ENCODE data around the gene SLC12A4.
A peak's percentile ranks its signal among the peaks of the same experiment; 100 is the strongest.

SLC12A4 gene

GRCh38 chr16:67950335-67950843 lies 18.0 kb downstream of the SLC12A4 start:
- H3K9me3 ChIP-seq (ENCODE audit: control insufficient read depth in 1 of 2, low read length in 2 of 2), result no peaks in the 10 kb centered on the region
- no peaks in the 10 kb centered on the region for H3K4me1 ChIP-seq (ENCODE audit: control insufficient read depth in 1 of 2, insufficient read depth in 2 of 2, low read length in 2 of 2)
- H3K27ac ChIP-seq (ENCODE audit: low read depth, low read length), result no peak overlapping the region
- no peak overlapping the region for H3K4me3 ChIP-seq (ENCODE audit: low read depth in 1 of 2, low read length in 2 of 2)
- H3K27me3 ChIP-seq (ENCODE audit: control insufficient read depth in 1 of 2, insufficient read depth in 2 of 2, low read length in 2 of 2), result no peaks in the 10 kb centered on the region
- no peak overlapping the region for H3K9ac ChIP-seq (ENCODE audit: low read depth in 1 of 2, low read length in 2 of 2)
- peaks cover 3 to 59% of the 10 kb centered on the region in 2 donors for H3K36me3 ChIP-seq (ENCODE audit: control insufficient read depth in 1 of 2, insufficient read depth in 2 of 2, low read length in 2 of 2)

- H3K4me3 ChIP-seq (ENCODE audit: low read depth in 1 of 2, low read length in 2 of 2), result no peak overlapping the region
- peaks cover 3 to 66% of the 10 kb centered on the region in 2 donors for H3K36me3 ChIP-seq (ENCODE audit: control insufficient read depth in 1 of 2, insufficient read depth in 2 of 2, low read length in 2 of 2)
- peaks cover 0 to under 1% of the 10 kb centered on the region in 2 donors for H3K4me1 ChIP-seq (ENCODE audit: control insufficient read depth in 1 of 2, insufficient read depth in 2 of 2, low read length in 2 of 2)
- H3K27ac ChIP-seq (ENCODE audit: low read depth, low read length), result no peak overlapping the region
- no peak overlapping the region for H3K9ac ChIP-seq (ENCODE audit: low read depth in 1 of 2, low read length in 2 of 2)
- H3K9me3 ChIP-seq (ENCODE audit: control insufficient read depth in 1 of 2, low read length in 2 of 2), result no peaks in the 10 kb centered on the region
- H3K27me3 ChIP-seq (ENCODE audit: control insufficient read depth in 1 of 2, insufficient read depth in 2 of 2, low read length in 2 of 2), result no peaks in the 10 kb centered on the region
Observed at GRCh38 chr16:67949645-67950044, 18.8 kb downstream of the SLC12A4 start.

GRCh38 chr16:67948015-67948414 lies 20.4 kb downstream of the SLC12A4 start:
- no peaks in the 10 kb centered on the region for H3K27me3 ChIP-seq (ENCODE audit: control insufficient read depth in 1 of 2, insufficient read depth in 2 of 2, low read length in 2 of 2)
- no peak overlapping the region for H3K27ac ChIP-seq (ENCODE audit: low read depth, low read length)
- H3K4me1 ChIP-seq (ENCODE audit: control insufficient read depth in 1 of 2, insufficient read depth in 2 of 2, low read length in 2 of 2), result peaks cover 0 to 10% of the 10 kb centered on the region in 2 donors
- no peak overlapping the region for H3K4me3 ChIP-seq (ENCODE audit: low read depth in 1 of 2, low read length in 2 of 2)
- no peaks in the 10 kb centered on the region for H3K9me3 ChIP-seq (ENCODE audit: control insufficient read depth in 1 of 2, low read length in 2 of 2)
- no peak overlapping the region for H3K9ac ChIP-seq (ENCODE audit: low read depth in 1 of 2, low read length in 2 of 2)
- H3K36me3 ChIP-seq (ENCODE audit: control insufficient read depth in 1 of 2, insufficient read depth in 2 of 2, low read length in 2 of 2), result peaks cover 3 to 58% of the 10 kb centered on the region in 2 donors

- Histone ChIP-seq H3K4me1 (ENCODE audit: control insufficient read depth in 1 of 2, insufficient read depth in 2 of 2, low read length in 2 of 2) (peaks cover 0 to 10% of the 10 kb centered on the region in 2 donors), H3K9me3 (ENCODE audit: control insufficient read depth in 1 of 2, low read length in 2 of 2) (no peaks in the 10 kb centered on the region), H3K9ac (ENCODE audit: low read depth in 1 of 2, low read length in 2 of 2) (no peak overlapping the region), H3K27me3 (ENCODE audit: control insufficient read depth in 1 of 2, insufficient read depth in 2 of 2, low read length in 2 of 2) (no peaks in the 10 kb centered on the region), H3K36me3 (ENCODE audit: control insufficient read depth in 1 of 2, insufficient read depth in 2 of 2, low read length in 2 of 2) (peaks cover 3 to 61% of the 10 kb centered on the region in 2 donors), H3K27ac (ENCODE audit: low read depth, low read length) (no peak overlapping the region), H3K4me3 (ENCODE audit: low read depth in 1 of 2, low read length in 2 of 2) (no peak overlapping the region)
Observed at GRCh38 chr16:67946966-67947558, 21.4 kb downstream of the SLC12A4 start.

- Histone ChIP-seq H3K9me3 (ENCODE audit: control insufficient read depth in 1 of 2, low read length in 2 of 2) (no peaks in the 10 kb centered on the region), H3K27me3 (ENCODE audit: control insufficient read depth in 1 of 2, insufficient read depth in 2 of 2, low read length in 2 of 2) (no peaks in the 10 kb centered on the region), H3K27ac (ENCODE audit: low read depth, low read length) (no peak overlapping the region), H3K4me1 (ENCODE audit: control insufficient read depth in 1 of 2, insufficient read depth in 2 of 2, low read length in 2 of 2) (peaks cover 0 to 10% of the 10 kb centered on the region in 2 donors), H3K9ac (ENCODE audit: low read depth in 1 of 2, low read length in 2 of 2) (no peak overlapping the region), H3K36me3 (ENCODE audit: control insufficient read depth in 1 of 2, insufficient read depth in 2 of 2, low read length in 2 of 2) (peaks cover 3 to 54% of the 10 kb centered on the region in 2 donors), H3K4me3 (ENCODE audit: low read depth in 1 of 2, low read length in 2 of 2) (no peak overlapping the region)
Observed at GRCh38 chr16:67946128-67946569, 22.3 kb downstream of the SLC12A4 start.

GRCh38 chr16:67945392-67945933 lies 23.0 kb downstream of the SLC12A4 start:
- no peak overlapping the region for H3K27ac ChIP-seq (ENCODE audit: low read depth, low read length)
- no peaks in the 10 kb centered on the region for H3K27me3 ChIP-seq (ENCODE audit: control insufficient read depth in 1 of 2, insufficient read depth in 2 of 2, low read length in 2 of 2)
- no peak overlapping the region for H3K9ac ChIP-seq (ENCODE audit: low read depth in 1 of 2, low read length in 2 of 2)
- H3K4me3 ChIP-seq (ENCODE audit: low read depth in 1 of 2, low read length in 2 of 2), result no peak overlapping the region
- H3K9me3 ChIP-seq (ENCODE audit: control insufficient read depth in 1 of 2, low read length in 2 of 2), result no peaks in the 10 kb centered on the region
- H3K4me1 ChIP-seq (ENCODE audit: control insufficient read depth in 1 of 2, insufficient read depth in 2 of 2, low read length in 2 of 2), result peaks cover 0 to 11% of the 10 kb centered on the region in 2 donors
- H3K36me3 ChIP-seq (ENCODE audit: control insufficient read depth in 1 of 2, insufficient read depth in 2 of 2, low read length in 2 of 2), result peaks cover 3 to 47% of the 10 kb centered on the region in 2 donors

GRCh38 chr16:67944690-67945391 lies 23.6 kb downstream of the SLC12A4 start:
- Histone ChIP-seq H3K27me3 (ENCODE audit: control insufficient read depth in 1 of 2, insufficient read depth in 2 of 2, low read length in 2 of 2) (no peaks in the 10 kb centered on the region), H3K4me3 (ENCODE audit: low read depth in 1 of 2, low read length in 2 of 2) (no peak overlapping the region), H3K9me3 (ENCODE audit: control insufficient read depth in 1 of 2, low read length in 2 of 2) (no peaks in the 10 kb centered on the region), H3K27ac (ENCODE audit: low read depth, low read length) (no peak overlapping the region), H3K36me3 (ENCODE audit: control insufficient read depth in 1 of 2, insufficient read depth in 2 of 2, low read length in 2 of 2) (peaks cover 3 to 43% of the 10 kb centered on the region in 2 donors), H3K4me1 (ENCODE audit: control insufficient read depth in 1 of 2, insufficient read depth in 2 of 2, low read length in 2 of 2) (peaks cover 0 to 17% of the 10 kb centered on the region in 2 donors), H3K9ac (ENCODE audit: low read depth in 1 of 2, low read length in 2 of 2) (no peak overlapping the region)

GRCh38 chr16:67943619-67944504 lies 24.6 kb downstream of the SLC12A4 start, which contains the start of gene LCAT:
Gene LCAT, minus strand, starts transcription at chr16:67944120. Its CDS starts 19 bp downstream, at chr16:67944101.
- H3K9ac ChIP-seq (ENCODE audit: low read depth in 1 of 2, low read length in 2 of 2), result peak within 1 kb of the TSS in 1 of 2 donors; percentile 18
- no peaks in the 10 kb centered on the region for H3K27me3 ChIP-seq (ENCODE audit: control insufficient read depth in 1 of 2, insufficient read depth in 2 of 2, low read length in 2 of 2)
- no peak within 1 kb of the TSS for H3K4me3 ChIP-seq (ENCODE audit: low read depth in 1 of 2, low read length in 2 of 2)
- peaks cover 0 to 19% of the 10 kb centered on the region in 2 donors for H3K4me1 ChIP-seq (ENCODE audit: control insufficient read depth in 1 of 2, insufficient read depth in 2 of 2, low read length in 2 of 2)
- no peaks in the 10 kb centered on the region for H3K9me3 ChIP-seq (ENCODE audit: control insufficient read depth in 1 of 2, low read length in 2 of 2)
- no peak within 1 kb of the TSS for H3K27ac ChIP-seq (ENCODE audit: low read depth, low read length)
- peaks cover 3 to 39% of the 10 kb centered on the region in 2 donors for H3K36me3 ChIP-seq (ENCODE audit: control insufficient read depth in 1 of 2, insufficient read depth in 2 of 2, low read length in 2 of 2)

GRCh38 chr16:67943256-67943618 lies 25.2 kb downstream of the SLC12A4 start:
- peak overlapping the region in 1 of 2 donors; percentile 18 for H3K9ac ChIP-seq (ENCODE audit: low read depth in 1 of 2, low read length in 2 of 2)
- peaks cover 3 to 33% of the 10 kb centered on the region in 2 donors for H3K36me3 ChIP-seq (ENCODE audit: control insufficient read depth in 1 of 2, insufficient read depth in 2 of 2, low read length in 2 of 2)
- peaks cover 0 to 19% of the 10 kb centered on the region in 2 donors for H3K4me1 ChIP-seq (ENCODE audit: control insufficient read depth in 1 of 2, insufficient read depth in 2 of 2, low read length in 2 of 2)
- H3K27me3 ChIP-seq (ENCODE audit: control insufficient read depth in 1 of 2, insufficient read depth in 2 of 2, low read length in 2 of 2), result no peaks in the 10 kb centered on the region
- no peaks in the 10 kb centered on the region for H3K9me3 ChIP-seq (ENCODE audit: control insufficient read depth in 1 of 2, low read length in 2 of 2)
- H3K4me3 ChIP-seq (ENCODE audit: low read depth in 1 of 2, low read length in 2 of 2), result no peak overlapping the region
- no peak overlapping the region for H3K27ac ChIP-seq (ENCODE audit: low read depth, low read length)

Measured in duodenal mucosa (tissue), 2 donors.